HG03342 (cell line): Measurements from ENCODE around the gene FZR1.

Experiments
- ATAC-seq: cut with Tn5 transposase; IDR thresholded peaks from one replicate; pipeline ENCODE4 v1.9.1; 2021; ENCODE audit warnings: mild to moderate bottlenecking, moderate library complexity; ENCODE audit not compliant: unreplicated experiment

The FZR1 gene

DNA sequence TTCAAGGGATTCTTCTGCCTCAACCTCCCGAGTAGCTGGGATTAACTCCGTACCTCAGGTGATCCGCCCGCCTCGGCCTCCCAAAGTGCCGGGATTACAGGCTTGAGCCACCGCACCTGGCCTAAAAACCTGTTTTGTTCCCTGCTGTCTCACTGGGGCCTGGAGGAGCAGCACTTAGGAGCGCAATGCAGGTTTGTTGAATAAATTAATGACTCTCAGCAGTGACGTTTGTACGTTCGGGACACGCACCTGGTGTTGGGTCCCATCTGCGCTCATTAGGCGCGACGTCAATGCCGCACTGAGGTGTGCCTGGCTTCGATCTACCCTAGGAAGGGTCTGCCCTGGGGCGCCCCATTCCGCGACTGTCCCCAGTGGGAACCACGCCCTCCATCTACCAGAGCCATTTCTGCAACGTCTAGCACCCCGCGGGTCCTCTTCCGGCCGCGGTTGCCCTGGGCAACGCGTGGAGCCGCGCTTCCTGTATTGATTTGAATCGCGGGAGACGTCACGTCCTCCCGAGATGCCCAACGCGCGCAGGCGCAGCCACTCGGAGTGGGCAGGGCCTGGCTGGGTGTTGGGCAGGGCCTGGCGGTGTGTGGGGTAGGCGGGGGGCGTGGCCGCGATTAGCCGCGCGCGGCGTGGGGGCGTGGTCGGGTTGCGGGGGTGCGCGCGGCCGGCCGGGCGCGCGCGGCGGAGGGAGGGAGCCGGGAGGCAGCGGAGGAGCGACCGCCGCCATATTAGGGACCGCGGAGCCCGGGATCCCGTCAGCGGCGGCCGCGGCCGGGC, at the start of gene FZR1:
Gene FZR1, plus strand, starts transcription at position 714 of the 786 bp plus-strand sequence. CDS start 16,679 bp downstream, outside the sequence.
- ATAC-seq: peak; percentile 84

DNA sequence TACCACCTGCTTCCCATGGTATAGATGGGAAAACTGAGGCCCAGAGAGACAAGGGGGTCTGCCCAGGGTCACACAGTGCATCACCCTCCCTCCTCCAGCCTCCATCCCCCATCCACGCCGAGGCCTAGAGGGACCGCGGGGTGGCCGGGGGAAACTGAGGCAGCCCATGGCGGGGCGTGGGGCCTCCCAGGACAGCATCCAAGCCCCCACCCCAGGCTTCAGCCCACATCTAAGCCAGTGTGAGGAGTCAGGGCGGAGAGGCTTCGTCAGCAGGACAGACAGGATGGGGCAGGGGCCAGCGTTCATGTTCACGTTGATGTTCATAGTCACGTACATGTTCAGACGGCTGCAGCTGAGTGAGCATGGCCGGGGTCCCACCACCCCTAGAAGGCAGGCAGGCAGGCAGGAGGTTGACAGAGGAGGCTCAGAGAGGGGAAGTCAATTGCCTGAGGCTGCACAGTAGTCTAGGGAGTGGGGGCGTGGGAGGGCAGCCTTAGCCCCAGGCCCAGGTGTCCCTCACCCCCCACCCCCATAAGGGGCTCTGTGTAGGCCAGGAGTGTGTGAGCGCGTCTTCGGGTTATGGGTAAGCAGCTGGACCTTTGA, 49.1 kb upstream of the FZR1 start:
- no peak for ATAC-seq

DNA sequence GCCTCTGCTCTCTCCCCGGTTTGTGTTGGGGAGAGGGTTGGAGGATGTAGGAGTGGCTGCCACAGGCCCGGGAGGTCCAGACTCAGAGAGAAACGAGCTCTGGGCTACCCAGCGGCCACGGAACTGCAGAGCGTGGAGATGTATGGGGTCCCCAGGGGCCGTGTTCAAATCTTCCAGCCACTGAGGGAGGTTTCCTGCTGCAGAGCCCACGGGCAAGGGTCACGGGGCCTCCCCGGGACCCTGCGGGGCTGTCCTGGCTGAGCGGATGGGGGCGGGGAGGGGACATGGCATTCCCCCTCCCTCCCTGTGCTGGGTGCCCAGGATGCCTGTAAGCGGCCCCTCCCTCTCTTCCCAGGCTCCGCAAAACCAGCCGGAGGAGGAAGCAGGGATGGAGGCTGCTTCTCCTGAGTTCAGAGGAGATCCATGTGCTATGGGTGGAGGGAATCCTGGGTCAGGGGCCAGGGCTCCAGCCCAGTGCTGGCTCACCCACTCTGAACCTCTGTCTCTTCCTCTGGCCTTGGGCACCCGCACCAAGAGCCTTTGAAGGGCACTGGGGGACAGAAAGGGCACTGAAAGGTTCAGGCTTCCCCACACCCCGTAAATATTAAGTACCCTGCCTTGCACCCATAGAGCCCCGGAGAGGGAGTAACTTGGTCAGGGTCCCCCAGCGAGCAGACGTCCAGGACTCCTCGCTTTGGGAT, 48.4 kb upstream of the FZR1 start:
- no peak for ATAC-seq

DNA sequence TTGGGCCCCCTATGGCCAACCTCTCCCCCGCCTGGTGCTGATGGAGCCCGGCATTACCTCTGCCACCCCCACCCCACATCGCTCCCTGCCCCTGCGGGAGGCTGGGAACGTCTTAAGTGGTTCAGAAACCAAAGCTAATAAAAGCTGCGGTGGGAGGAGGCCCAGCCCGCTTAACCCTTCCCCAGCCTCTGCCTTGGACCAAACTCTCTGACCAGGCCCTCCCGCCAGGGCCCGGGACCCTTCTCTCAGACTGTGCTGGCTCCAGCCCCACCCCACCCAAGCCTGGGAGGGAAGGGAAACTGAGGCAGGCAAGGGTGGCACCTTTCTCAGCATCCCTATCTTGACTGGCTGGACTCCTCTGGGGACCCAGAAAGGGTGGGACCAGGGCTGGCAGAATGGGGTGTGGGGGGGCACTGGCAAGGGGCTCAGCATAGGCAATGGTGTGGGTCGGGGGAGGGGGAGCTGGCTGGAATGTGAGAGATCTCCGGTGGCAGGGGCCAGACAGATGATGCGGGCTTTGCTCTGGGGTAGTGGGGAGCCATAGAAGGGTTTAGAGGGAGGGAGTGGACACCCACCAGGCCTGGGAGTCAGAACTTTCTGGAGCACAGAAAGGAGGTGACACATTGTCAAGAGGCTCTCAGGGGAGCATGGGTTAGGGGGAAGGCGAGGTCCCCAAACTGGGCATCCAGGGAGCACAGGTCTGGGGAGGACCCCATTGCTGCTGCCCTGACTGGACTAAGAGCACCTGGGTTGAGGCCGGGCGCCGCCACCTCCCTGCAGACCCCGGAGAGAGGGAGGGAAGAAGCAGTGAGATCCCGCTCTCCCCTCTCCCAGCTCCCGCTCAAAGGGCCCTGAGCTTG, 47.7 kb upstream of the FZR1 start:
- ATAC-seq: no peak

DNA sequence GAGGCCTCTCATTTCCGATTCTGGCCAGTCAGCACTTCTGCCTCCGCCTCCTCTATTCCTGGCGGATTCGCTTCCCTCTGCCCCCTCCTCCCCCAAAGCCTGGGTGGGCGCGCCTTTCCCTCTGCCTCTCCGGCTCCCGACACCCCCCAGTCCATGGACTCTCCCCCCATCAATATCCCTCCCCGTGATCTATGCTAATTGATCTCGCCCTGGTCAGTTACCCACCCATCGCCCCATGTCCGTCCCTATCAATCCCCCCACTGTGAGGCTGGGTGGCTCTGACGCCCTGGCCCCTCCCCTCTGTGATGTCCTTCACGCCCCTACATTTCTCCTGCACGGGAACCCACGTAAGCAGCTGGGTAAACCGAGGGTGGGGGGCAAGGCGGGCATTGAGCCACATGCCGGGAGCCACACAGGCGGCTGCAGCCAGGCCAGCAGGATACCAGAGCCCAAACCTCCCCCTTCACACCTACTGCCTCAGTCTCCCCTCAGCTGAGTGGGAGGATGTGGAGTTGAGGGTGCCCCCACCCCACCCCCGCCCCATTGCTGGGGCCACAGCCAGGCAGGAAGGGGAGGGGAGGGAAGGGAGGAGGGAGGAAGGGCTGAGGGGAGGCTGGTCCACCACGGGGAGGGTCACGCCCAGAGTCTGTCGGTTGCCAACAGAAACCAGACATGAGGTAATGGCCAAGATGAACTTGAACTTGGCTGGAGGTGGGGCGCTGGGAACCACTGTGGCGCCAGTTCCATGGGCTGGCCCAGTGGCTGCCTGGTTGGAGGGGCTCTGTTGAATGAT, 46.8 kb upstream of the FZR1 start:
- no peak for ATAC-seq

DNA sequence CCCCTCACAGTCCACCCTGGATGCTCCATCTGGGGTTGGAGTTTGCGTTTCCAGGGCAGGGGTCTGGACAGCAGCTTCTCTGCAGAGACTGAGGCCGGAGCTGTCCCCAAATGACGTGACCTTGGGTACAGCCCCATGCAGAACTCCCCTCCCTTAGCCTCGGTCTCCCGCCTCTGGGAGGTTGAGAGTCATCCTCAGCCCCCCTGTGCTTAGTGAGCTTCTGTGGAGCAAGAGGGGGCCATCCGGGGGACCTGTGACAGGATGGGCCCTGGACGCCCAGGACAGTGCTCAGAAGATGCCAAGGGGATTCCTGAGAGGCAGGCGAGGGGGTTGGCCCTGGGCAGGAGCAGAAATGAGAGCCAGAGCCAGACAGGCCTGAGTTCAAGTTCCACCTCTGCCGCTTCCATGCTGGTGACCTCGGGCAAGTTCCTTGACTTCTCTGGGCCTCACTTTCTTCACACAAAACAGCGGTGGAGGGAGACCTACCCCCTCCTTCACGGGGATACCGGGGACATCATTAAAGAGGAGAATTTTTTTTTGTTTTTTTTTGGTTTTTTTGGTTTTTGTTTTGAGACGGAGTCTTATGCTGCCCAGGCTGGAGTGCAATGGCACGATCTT, 46.0 kb upstream of the FZR1 start:
- ATAC-seq: no peak

DNA sequence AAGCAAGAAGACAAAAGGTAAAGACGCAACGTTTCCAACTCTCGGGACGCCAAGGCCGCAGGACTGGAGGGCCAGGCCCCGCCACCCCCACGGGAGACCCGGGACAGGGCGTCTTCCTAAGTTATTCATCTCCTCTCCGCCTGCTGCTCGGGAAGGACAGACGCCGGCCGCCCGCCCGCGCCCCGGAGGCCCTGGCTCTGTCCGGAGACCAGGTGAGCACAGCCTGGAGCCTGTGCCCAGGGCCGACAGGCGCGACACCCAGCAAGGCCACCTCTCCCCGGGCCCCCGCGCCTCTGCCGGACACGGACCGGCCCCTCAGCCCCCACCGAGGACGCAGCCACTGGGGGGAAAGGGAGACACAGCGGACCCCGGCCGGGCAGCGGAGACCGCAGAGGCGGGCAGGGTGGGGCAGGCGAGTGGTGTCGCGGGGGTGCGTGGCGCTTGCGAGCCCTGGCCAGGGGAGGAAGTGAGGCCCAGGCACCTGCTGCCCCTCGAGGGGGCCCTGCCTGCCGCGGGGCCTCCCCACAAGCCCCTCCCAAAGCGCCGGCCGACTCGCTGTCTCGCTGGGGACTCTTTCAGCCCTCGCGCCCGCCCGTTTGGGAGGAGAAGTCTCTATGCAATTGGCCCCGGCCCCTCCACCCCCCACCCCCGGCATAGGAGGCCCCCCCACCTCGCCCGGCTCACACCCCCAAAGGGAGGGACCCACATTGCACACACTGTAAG, 43.0 kb upstream of the FZR1 start:
- ATAC-seq: no peak

DNA sequence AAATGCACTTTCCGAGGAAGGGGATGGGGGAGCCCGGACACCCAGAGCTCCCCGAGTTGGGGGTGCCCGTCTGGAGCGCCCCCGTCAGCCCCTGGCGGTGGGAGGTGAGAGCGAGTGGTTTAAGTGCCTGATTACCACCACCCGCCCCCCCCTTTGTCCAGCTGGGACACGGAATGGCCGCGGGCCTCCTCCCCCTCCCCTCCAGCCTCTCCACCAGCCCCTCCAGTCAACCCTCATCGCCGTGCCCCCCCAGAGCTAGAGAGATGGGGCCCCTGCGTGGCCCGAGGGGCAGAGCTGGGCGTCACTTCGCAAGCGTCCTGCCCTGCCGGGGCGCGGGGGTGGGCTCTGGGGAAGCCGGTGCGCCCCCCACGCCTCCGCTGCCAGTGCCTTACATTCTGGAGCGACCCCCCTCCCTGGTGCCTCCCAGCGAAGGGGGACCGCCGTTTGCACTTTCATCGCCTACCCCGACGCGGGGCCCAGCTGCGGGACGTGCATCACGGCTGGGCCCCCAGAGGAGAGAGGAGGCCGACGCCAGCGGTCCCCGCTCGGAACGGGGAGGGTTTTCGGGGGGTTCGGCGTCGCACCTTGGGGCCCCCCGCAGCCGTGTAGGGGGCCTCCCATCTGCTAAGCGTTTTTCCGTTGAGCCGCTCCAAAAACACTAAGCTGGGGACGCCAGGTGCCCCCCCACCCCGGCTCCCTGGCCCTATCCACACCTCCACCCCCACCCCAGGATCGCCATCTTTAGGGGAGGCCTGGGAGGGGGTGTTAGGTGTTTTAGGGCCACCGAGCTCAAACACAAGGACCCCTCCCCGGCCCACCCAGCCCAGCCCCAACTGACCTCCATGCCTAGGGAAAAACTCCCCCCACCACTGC, 42.2 kb upstream of the FZR1 start:
- ATAC-seq: no peak

DNA sequence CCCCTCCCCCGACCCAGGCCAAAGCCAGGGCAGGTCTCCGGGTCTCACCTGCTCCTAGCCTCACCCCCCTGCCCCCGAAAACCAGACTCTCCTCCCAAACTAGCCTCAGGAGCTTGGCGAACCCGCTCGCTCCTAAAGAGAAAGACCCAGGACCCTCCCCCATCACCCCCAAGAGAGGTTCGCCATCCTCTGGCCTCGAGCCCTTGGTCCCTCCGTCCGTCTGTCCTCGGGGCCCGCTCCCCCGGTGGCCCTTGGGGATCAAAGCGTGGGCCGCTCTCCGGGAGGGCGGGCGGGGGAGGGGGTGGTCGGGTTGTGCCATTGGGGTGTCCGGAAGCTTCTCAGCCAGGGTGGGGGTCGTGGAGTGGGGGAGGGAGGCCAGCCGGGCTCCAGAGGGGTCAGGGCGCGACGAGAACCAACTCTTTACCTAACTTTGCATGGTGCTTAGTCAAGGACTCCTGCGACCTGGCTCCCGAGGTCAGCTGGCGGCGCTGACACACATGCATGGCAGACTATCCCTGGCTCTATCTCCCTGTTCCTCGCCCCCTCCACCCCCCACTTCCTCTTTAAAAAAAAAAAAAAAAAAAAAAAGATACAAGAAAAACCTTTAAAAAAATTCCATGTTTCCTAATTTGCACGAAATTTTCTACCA, 41.4 kb upstream of the FZR1 start:
- ATAC-seq: no peak

DNA sequence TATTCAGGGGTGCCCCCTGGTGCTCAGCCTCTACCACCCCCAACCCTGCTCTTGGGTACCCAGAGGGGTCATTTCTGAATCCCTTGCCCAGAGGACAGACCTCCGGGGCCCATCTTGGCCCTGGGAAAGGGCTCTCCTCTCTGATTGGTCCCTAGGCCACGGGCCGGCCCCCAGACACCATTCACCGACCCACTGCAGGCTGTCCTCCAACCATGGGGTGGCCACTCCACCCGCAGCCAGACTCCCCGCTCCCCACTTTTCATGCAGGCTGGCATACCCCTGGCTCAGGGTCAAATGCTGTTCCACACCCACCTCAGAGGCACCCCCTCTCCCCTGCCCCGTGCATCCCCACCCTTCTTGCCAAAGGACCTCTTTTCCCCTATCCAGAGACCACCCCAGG, 40.6 kb upstream of the FZR1 start:
- ATAC-seq: no peak

DNA sequence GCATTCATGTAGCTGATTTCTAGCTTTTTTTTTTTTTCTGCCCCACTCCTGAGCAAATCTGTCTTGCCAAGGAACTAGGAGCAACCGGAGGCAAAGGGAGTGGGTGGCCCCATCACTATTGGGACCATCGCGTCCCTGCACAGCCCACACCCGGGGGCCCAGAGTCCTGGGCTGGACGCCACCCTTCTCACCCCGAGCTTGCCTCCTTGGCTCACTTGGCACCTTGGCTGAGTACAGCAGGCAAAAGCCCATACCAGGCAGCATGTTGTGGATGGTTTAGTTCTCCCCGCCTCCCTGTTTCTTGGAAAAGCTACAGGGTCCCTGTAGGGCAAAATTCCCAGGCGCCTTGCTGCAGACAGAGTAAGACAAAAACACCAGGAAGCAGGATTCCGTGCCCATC, 39.5 kb upstream of the FZR1 start:
- no peak for ATAC-seq

DNA sequence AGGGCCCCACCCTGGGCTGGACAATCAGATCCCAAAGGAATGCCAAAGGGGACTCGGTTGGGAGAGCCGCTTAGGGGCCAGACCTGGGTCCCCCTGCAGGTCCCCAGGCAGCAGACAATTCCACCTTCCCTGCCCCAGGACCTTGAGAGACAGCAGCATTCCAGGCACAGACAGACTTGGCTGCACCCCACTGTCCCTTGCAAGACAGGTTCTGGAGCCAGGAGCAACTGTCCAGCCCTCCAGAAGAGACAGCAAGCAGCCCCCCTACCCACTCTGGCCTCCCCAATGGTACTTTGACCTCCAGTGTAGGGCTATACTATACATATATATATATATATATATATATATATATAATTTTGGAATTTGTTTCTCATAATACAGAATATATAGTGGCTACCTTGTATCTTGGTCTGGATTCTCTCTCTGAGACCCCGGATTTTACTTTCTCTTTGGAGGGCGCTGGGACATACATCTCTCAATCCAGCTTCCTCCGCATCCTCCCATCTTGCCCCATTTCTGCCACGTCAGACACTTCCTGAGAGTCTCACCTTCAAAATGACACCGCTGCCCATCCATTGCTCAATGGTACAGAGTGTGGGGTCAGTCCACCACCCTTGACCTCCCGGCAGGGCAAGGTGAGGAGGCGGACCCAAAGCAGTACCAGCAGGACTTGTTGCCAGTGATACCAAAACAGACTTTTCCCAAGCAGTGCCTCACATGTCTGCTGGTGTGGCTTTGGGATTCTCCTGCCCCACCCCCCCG, 38.5 kb upstream of the FZR1 start:
- no peak for ATAC-seq

DNA sequence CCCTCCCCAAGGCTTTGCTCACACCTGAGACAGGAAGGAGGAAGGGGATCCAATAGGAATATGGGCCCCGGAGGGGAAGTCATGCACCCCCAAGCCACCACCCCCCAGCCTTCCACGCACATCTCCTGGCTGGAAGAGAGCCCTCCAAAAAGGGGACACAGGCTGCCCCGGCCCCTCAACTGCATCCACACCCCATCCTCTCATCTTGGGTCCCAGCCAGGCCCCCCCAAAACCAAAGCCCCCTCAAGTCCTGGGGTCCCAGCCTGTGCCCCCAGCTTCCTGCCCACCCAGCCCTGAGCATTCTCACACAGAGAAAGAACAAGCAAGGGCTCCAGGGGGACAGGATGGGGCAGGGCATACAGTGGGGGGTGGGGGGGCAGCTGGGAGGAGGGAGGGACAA, 37.9 kb upstream of the FZR1 start:
- ATAC-seq: no peak

DNA sequence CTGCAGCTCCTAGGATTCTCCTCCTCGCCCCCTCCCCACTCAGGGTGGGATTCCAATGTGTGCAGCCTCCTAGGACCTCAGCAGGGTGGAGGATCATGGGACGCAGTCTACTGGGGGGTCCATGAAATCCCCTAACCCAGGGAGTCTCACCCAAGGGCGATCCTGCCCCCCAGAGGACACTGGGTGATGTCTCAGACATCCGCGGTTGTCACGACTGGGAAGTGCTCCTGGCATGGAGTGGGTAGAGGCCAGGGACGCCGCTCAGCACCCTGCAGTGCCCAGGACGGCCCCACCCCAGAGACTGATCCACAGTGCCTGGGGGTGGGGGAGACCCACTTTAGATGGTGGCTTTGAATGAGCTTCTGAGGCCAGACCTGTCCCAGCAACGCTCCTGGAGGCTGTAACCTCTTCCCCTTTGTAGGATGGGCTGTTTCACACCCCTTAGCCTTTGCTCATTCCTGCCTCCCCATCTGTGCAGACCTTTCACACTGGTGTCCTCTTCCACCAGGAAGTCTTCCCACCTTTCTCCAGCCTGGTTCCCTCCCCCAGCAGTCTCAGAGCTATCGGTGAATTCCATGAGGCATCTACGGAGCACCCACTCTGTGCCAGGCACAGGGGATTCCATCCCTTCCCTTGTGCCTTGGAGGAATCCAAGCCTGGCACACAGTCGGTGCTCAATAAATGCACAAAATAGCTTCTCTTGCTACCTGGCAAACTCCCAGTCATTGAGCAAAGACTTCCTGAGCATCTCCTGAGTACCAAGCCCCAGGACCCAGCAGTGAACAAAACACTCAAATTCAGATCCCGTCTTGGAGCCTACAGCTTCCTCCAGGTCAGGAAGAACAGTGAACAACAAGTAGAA, 36.2 kb upstream of the FZR1 start:
- ATAC-seq: no peak

DNA sequence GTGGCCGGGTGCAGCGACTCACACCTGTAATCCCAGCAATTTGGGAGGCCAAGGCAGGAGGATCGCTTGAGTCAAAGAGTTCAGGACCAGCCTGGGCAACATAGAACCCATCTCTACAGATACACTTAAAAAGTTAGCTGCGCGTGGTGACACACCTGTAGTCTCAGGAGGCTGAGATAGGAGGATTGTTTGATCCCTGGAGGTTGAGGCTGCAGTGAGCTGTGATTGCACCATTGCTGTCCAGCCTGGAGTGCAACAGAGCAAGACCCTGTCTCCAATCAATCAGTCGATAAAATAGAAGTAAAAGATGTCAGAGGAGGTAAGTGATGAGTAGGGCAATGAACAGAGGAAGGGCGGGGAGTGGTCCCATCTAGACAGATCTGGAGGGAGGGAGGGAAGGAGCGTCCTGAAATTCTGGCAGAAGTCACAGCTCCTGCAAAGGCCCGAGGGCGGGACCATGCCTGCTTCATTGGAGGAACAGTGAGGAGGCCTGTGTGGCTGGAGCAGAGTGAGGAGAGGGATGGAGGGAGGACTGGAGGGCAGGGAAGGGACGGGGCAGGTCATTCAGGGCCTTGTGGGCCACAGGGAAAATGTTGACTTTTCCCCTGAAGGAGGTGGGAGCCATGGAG, 35.5 kb upstream of the FZR1 start:
- no peak for ATAC-seq
